GM21529 (cell line): ENCODE data around the gene MRPL34.

Experiments used
- ATAC-seq: cut with Tn5 transposase; IDR thresholded peaks from one replicate; pipeline ENCODE4 v1.9.1; 2021; ENCODE audit not compliant: unreplicated experiment

The MRPL34 gene

DNA sequence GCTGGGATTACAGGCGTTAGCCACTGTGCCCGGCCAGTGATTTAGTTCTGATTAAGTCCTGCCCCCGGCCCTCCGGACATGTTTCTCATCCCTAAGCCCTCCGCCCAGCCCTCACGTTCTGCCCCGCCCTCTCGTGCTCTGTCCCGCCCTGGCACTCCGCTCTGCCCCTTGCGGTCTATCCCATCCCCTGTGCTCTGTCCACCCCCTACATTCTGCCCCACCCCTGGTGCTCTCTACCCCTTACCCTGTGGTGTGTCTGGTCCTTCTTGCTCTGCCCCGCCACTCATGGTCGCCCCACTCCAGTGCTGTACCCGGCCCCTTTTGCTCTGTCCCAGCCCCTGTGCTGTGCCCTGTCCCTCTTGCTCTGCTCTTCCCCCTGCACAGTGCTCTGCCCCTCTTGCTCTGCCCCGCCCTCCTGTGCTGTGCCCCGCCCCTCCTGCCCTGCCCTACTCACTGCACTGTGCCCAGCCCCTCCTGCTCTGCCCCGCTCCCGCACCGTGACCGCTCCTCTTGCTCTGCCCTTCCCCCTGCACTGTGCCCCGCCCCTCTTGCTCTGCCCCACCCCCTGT, 34.7 kb downstream of the MRPL34 start:
- ATAC-seq: no peak

DNA sequence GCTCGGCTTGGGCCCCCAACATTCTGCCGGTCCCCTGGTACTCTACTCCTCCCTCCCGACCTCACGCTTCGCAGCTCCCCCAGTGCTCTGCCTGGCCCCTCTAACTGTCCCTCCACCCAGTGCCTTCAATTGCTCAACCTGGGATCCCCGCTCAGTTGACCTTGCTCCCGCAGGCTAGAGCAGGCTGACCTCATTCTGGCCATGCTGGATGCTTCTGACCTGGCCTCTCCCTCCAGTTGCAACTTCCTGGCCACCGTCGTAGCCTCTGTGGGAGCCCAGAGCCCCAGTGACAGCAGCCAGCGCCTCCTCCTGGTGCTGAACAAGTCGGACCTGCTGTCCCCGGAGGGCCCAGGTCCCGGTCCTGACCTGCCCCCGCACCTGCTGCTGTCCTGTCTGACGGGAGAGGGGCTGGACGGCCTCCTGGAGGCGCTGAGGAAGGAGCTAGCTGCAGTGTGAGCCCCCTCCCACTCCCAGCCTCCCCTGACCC, 35.2 kb downstream of the MRPL34 start:
- no peak for ATAC-seq

DNA sequence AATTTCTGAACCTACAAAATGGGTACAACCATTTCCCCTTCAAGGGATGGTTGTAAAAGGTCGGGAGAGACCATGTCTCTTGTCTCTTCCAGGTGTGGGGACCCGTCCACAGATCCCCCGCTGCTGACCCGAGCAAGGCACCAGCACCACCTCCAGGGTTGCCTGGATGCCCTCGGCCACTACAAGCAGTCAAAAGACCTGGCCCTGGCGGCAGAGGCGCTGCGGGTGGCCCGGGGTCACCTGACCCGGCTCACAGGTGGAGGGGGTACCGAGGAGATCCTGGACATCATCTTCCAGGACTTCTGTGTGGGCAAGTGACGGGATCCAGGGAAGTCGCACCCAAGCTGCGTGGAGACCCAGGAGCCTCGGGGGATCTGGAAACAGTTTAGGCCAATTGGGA, 35.7 kb downstream of the MRPL34 start:
- ATAC-seq: no peak

DNA sequence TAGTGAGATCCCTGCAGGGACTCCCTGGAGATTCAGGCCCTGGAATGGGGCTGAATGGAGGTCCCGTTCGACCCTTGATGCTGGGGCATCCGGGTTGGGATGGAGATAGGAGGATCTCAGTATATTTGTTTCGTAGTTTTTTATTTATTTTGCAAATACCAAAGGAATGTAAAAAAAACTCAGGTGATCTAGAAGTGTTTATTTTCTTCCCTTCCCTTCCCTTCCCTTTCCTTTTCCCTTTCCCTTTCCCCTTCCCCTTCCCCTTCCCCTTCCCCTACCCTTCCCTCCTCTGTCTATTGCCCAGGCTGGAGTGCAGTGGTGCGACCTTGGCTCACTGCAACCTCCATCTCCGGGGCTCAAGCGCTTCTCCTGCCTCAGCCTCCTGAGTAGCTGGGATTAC, 36.2 kb downstream of the MRPL34 start:
- no peak for ATAC-seq

DNA sequence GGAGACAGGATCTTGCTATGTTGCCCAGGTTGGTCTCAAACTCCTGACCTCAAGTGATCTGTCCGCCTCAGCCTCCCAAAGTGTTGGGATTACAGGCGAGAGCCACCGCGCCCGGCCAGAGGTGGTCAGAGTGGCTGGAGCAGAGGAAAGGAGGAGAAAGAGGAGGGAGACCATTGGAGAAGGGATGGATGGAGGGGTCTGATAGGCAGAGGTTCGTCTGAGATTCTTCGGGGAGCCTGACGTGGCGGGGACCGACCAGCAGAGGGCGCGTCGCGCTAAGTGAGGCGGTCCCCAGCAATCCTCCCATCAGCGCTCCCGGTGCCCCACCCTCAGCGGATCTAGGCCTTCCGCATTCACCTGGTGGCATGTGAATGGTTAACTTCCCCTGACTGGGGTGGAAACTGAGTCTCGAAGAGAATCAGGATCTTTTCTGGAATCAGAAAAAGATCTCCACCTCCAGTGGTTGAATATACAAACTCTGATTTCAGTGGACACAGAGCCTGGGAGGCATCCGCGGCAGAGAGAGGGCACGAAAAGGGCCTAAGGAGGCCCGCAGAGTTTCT, 40.5 kb downstream of the MRPL34 start:
- ATAC-seq: no peak

DNA sequence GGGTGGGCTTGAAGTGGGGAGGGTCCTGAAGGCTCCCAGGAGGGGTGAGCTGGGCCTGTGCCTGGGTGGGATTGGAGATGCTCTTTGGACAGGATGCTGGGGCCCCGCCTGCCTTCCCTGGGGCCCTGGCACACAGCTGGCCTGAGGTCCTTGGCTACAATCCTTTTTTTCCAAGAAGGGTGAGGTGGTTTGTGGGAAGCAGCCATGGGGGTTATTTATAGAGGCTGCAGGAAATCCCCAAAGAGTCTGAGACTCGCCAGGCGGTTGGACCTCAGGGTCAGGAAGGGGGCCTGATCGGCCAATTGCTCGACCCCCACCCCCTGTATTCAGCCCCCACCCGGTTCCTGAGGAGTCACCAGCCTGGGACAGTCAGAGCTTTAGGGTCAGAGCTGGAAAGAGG, 41.7 kb downstream of the MRPL34 start:
- no peak for ATAC-seq

DNA sequence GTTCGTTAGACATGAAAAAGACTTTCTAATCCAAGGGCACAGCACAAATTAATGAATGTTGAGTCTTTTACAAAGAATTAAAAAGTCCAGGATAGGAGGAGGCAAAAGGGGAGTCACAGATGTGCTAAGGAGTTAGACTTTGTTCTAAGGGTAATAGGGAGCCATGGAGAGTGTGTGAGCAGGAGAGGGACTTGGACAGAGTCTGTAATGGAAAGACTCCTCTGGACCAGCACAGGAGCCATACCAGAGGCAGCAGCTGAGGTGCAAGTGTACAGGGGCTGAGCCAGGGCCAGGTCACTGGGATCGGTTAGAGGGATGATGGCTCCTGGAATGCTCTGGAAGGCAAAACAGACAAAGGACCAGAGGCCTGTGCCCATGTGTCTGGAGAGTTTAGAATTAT, 42.2 kb downstream of the MRPL34 start:
- ATAC-seq: no peak

DNA sequence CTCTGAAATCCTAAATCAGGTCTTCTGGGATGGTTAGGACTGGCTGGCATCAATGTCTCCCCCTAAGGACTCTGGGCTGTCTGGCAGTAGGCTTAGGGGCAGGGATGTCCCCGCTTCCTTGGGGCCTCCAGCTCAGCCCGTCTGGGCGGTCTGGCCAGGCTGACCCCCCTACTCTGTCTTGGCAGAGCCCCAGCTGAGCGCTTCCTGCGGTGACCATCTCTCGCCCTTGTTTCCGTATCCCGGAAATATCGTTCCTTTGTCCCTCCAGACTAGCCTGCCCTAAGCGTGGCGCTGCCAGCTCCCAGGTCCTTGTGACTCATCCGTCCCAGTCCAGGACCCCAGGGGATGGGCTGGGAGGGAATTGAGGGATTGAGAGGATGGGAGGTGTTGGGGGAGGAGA, 43.0 kb downstream of the MRPL34 start:
- no peak for ATAC-seq

DNA sequence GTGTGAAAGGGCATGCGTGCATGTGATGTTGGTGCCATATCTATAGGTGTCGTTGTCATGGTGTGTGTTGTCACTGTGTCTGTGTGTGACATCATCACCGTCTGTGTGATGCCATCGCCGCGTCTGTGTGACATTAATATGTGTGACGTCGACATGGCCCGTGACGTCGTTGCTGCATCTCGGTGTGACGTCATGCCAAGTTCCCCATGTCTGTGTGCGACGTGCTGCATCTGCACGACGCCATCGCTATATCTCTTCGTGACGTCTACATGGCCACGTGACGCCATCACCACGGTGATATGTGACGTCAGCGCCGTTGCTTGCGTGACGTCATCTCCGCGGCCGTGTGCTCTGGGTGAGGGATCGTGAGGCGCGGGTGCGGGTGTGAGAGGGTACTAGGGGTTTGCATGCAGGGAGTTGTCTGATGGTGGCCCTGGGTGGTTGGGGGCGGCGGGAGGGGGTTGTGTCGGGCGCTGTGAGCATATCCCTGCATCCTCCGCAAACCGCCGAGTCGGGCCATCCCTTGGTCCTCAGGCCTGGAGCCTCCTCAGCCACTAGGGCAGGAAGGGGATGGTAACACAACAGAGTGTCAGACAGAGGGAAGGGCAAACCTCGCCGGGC, 46.3 kb downstream of the MRPL34 start:
- ATAC-seq: no peak

DNA sequence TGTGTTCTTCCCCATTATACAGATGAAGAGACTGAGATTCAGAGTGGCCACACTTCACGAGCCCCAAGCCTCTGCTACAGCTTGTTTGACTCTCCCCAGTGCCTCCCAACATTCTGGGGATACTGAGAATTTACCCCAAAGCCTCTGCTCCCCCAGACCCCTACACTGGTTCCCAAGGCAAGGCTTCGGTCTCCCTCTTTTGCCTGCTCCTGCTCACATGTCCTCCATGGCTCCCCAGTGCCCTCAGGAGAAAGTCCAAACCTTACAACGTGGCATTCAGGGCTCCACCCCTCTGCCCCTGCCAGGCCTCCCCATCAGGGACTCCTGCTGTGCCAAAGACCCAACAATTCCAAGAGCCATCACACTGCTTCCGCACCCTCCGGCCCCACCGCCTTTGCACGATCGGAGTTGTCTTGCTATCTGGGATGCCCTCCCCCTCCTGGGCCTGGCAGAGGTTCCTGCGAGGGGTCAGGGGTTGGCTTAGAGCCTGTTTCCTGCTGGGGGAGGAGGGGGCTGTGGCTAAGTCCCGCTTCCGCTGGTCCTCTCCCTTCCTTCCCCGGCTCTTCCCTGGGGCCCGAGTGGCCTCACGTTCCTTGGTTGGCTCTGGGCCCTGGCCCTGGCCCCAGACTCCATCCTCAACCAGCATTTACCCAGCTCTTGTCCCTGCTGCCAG, 47.1 kb downstream of the MRPL34 start:
- no peak for ATAC-seq

DNA sequence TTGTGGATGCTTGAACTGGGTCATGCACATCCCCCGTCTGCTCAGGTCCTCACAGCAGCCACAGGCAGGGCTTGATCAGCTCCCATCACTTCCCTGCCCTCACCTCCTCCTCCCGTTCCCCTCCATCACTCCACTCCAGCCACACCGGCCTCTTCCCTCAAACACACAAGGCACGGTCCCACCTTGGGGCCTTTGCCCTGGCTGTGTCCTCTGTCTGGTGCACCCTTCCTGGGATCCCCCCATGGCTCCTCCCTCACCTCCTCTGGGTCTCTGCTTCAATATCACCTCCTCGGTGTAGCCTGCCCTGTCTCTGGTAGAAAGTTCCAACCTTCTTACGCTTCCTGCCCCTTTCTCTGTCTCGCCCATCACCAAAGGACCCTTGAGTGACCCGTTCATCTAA, 47.7 kb downstream of the MRPL34 start:
- ATAC-seq: no peak
